IMR-90 (cell line): Measurements from ENCODE around the gene APP. TPM values are rescaled to one million over a fixed set of nuclear protein-coding genes. Genes with fewer than 3 reads are reported as not detected.

ENCODE experiments used
- ATAC-seq: fragments of 200-7000 bp; cut with Tn5 transposase; 2 replicates; pipeline ENCODE4 v1.9.1; 2020; ENCODE audit warnings: low read depth, mild to moderate bottlenecking, moderate library complexity
- BruUV-seq: library from RNA; stranded (reverse); fragments of 400-500 nt; replicated peaks from 2 replicates; lab custom pipeline; 2021; lab: Mats Ljungman, UMichigan
- CTCF ChIA-PET: fragments of 300-600 bp; formaldehyde crosslinking; extraction: SDS; loops from one replicate; lab custom pipeline; 2021; ENCODE audit warnings: antibody characterized with exemption; lab: Yijun Ruan, JAX
- POLR2A ChIA-PET: fragments of 300-600 bp; sonication (Branson Sonifier 250); formaldehyde crosslinking; loops from one replicate; lab custom pipeline; 2022; ENCODE audit warnings: antibody characterized with exemption; ENCODE audit not compliant: unreplicated experiment; lab: Charles Lee
- DNase-seq: peaks from one replicate; pipeline ENCODE4 v3.0.0; 2013
- H2AFZ ChIP-seq: replicated peaks from 2 replicates; pipeline ENCODE3; 2013; ENCODE audit warnings: low read length, mild to moderate bottlenecking; ENCODE audit not compliant: poor library complexity
- H2AK5ac ChIP-seq: 2 replicates; pipeline ENCODE4 v1.6.1; 2013; ENCODE audit warnings: low read depth, low read length, inconsistent platforms
- H2AK9ac ChIP-seq: replicated peaks from 2 replicates; pipeline ENCODE3; 2013; ENCODE audit warnings: mild to moderate bottlenecking, low read depth, low read length, moderate library complexity; ENCODE audit not compliant: poor library complexity
- H2BK120ac ChIP-seq: 2 replicates; pipeline ENCODE4 v1.6.1; 2013; ENCODE audit warnings: low read depth, low read length, inconsistent platforms
- H2BK15ac ChIP-seq: 3 replicates; pipeline ENCODE4 v1.6.1; 2013; ENCODE audit warnings: low read depth, low read length, inconsistent platforms
- H2BK20ac ChIP-seq: 2 replicates; pipeline ENCODE4 v1.6.1; 2013; ENCODE audit warnings: low read depth, mild to moderate bottlenecking, inconsistent platforms, low read length, moderate library complexity
- H2BK5ac ChIP-seq: 2 replicates; pipeline ENCODE4 v1.6.1; 2013; ENCODE audit warnings: mild to moderate bottlenecking, low read depth, low read length, inconsistent platforms; ENCODE audit not compliant: poor library complexity, severe bottlenecking
- H3K14ac ChIP-seq: replicated peaks from 2 replicates; pipeline ENCODE4 v1.6.1; 2013; ENCODE audit warnings: low read depth, low read length, inconsistent platforms
- H3K18ac ChIP-seq: 2 replicates; pipeline ENCODE4 v1.6.1; 2013; ENCODE audit warnings: low read depth, low read length, control low read depth
- H3K23ac ChIP-seq: 2 replicates; pipeline ENCODE4 v1.6.1; 2013; ENCODE audit warnings: low read depth, low read length, inconsistent platforms
- H3K27ac ChIP-seq: 2 replicates; pipeline ENCODE4 v1.5.1; 2013; ENCODE audit warnings: mild to moderate bottlenecking, control low read depth, low read length; ENCODE audit not compliant: insufficient read depth
- H3K27me3 ChIP-seq: 2 replicates; pipeline ENCODE4 v1.6.1; 2013; ENCODE audit warnings: low read length; ENCODE audit not compliant: control insufficient read depth, insufficient read depth
- H3K36me3 ChIP-seq: 2 replicates; pipeline ENCODE4 v1.6.1; 2013; ENCODE audit warnings: low read length, mixed read lengths; ENCODE audit not compliant: control insufficient read depth, insufficient read depth
- H3K4ac ChIP-seq: 2 replicates; pipeline ENCODE4 v1.6.1; 2013; ENCODE audit warnings: low read depth, low read length, inconsistent platforms
- H3K4me1 ChIP-seq: 2 replicates; pipeline ENCODE4 v1.6.1; 2013; ENCODE audit warnings: low read length, mixed read lengths; ENCODE audit not compliant: control insufficient read depth, insufficient read depth
- H3K4me2 ChIP-seq: 2 replicates; pipeline ENCODE4 v1.6.1; 2013; ENCODE audit warnings: low read depth, mild to moderate bottlenecking, control low read depth, low read length, moderate library complexity
- H3K4me3 ChIP-seq: 2 replicates; pipeline ENCODE4 v1.5.1; 2013; ENCODE audit warnings: low read depth, mild to moderate bottlenecking, control low read depth, low read length, moderate library complexity; ENCODE audit not compliant: insufficient read depth
- H3K56ac ChIP-seq: 2 replicates; pipeline ENCODE4 v1.6.1; 2013; ENCODE audit warnings: low read length, inconsistent platforms; ENCODE audit not compliant: insufficient read depth; ENCODE audit errors: extremely low read depth
- H3K79me1 ChIP-seq, 2 experiments: 2 replicates each; pipeline ENCODE4 v1.6.1; 2013; ENCODE audit warnings: low read length in 2 of 2, inconsistent platforms in 1 of 2, low read depth in 1 of 2
- H3K9ac ChIP-seq: 2 replicates; pipeline ENCODE4 v1.6.1; 2013; ENCODE audit warnings: low read depth, low read length, control low read depth
- H3K9me1 ChIP-seq: 2 replicates; pipeline ENCODE4 v1.6.1; 2013; ENCODE audit warnings: low read length, inconsistent platforms; ENCODE audit not compliant: insufficient read depth
- H3K9me3 ChIP-seq: 2 replicates; pipeline ENCODE4 v1.6.1; 2013; ENCODE audit warnings: low read length; ENCODE audit not compliant: control insufficient read depth, insufficient read depth
- H4K20me1 ChIP-seq: 2 replicates; pipeline ENCODE4 v1.6.1; 2013; ENCODE audit warnings: low read length, inconsistent platforms; ENCODE audit not compliant: insufficient read depth
- H4K5ac ChIP-seq: 2 replicates; pipeline ENCODE4 v1.6.1; 2013; ENCODE audit warnings: mild to moderate bottlenecking, low read depth, low read length, control low read depth
- H4K8ac ChIP-seq, 2 experiments: 2 replicates each; pipeline ENCODE4 v1.6.1; 2013; ENCODE audit warnings: low read depth in 2 of 2, low read length in 2 of 2, control low read depth in 1 of 2, inconsistent platforms in 1 of 2
- H4K91ac ChIP-seq: 2 replicates; pipeline ENCODE4 v1.6.1; 2013; ENCODE audit warnings: low read depth, low read length, inconsistent platforms; ENCODE audit not compliant: insufficient read depth
- CEBPB ChIP-seq: IDR thresholded peaks from 2 replicates; pipeline ENCODE4 v1.6.1; 2012; ENCODE audit warnings: low read depth, low read length, improper control_type of control experiment
- CHD1 ChIP-seq: IDR thresholded peaks from 2 replicates; pipeline ENCODE4 v1.6.1; 2012; ENCODE audit warnings: low read depth, low read length, improper control_type of control experiment
- CTCF ChIP-seq: conservative IDR thresholded peaks from 2 replicates; pipeline ENCODE4 v1.5.1; 2012; ENCODE audit warnings: mild to moderate bottlenecking, low read depth, low read length, improper control_type of control experiment
- ELK1 ChIP-seq: fragments of 150-350 bp; IDR thresholded peaks from 2 replicates; pipeline ENCODE4 v1.6.1; 2016; ENCODE audit warnings: low read depth, mild to moderate bottlenecking, low read length, moderate library complexity, borderline replicate concordance
- MAFK ChIP-seq: IDR thresholded peaks from 2 replicates; pipeline ENCODE4 v1.6.1; 2012; ENCODE audit warnings: low read depth, low read length, improper control_type of control experiment
- NFE2L2 ChIP-seq: fragments of 150-350 bp; IDR thresholded peaks from 2 replicates; pipeline ENCODE4 v1.6.1; 2016; ENCODE audit warnings: low read depth, mild to moderate bottlenecking, low read length
- POLR2A ChIP-seq: IDR thresholded peaks from 2 replicates; pipeline ENCODE4 v1.6.1; 2012; ENCODE audit warnings: mild to moderate bottlenecking, low read depth, low read length
- RAD21 ChIP-seq: IDR thresholded peaks from 2 replicates; pipeline ENCODE4 v1.6.1; 2012; ENCODE audit warnings: low read length, improper control_type of control experiment
- RCOR1 ChIP-seq: IDR thresholded peaks from 2 replicates; pipeline ENCODE4 v1.6.1; 2012; ENCODE audit warnings: mild to moderate bottlenecking, low read length, improper control_type of control experiment; ENCODE audit not compliant: insufficient replicate concordance
- WGBS, 2 experiments: methylation state at CpG; one replicate each; pipeline versions ENCODE4 v1.1.5 to v1.1.7; 2013; ENCODE audit warnings: missing lambda C conversion rate in 2 of 2; ENCODE audit not compliant: insufficient read length in 1 of 2; ENCODE audit errors: extremely low coverage in 2 of 2; 5-methylcytosine and 5-hydroxymethylcytosine counted together
- dilution Hi-C: fragments of 300-500 bp; cut with HindIII; formaldehyde crosslinking; loops from one replicate; pipeline ENCODE4 v1.14.3; 2018; ENCODE audit warnings: low sequenced_read_pairs; ENCODE audit not compliant: unreplicated experiment
- in situ Hi-C: fragments of 300-500 bp; cut with MboI; formaldehyde crosslinking; loops from 3 replicates; pipeline ENCODE4 v1.14.3; 2019; ENCODE audit warnings: low sequenced_read_pairs, inconsistent platforms, mixed read lengths
- intact Hi-C: fragments of 100-400 bp; cut with micrococcal nuclease; formaldehyde crosslinking; loops from 2 replicates; pipeline ENCODE4 v1.10.0; 2022
- polyA plus RNA-seq, 3 experiments: library from polyadenylated mRNA; depleted of rRNA; stranded (reverse); fragments of >200 nt; gene quantifications; 2 replicates each; pipeline ENCODE4 v1.2.3, GENCODE V29; 2012; ENCODE audit warnings: low replicate concordance in 1 of 3
- total RNA-seq: library from RNA; depleted of rRNA; stranded (reverse); fragments of >200 nt; gene quantifications from 2 replicates; pipeline ENCODE4 v1.2.3, GENCODE V29; 2012

The APP gene
- total and polyA plus RNA-seq, 2 of the 4 experiments (the other 2 are of a cell fraction), result 191 to 530 TPM

GRCh38 chr21:26105819-26106218 lies 64.8 kb downstream of the APP start:
- POLR2A ChIA-PET, result no interaction called here
- no peak overlapping the region for H2BK20ac ChIP-seq
- H3K36me3 ChIP-seq, result peaks cover 18% of the 10 kb centered on the region
- no peak overlapping the region for H2AK5ac ChIP-seq
- no peak overlapping the region for H3K23ac ChIP-seq
- BruUV-seq, result no TSS peak
- H2AK9ac ChIP-seq, result no peak overlapping the region
- no peak overlapping the region for H2AFZ ChIP-seq
- H4K8ac ChIP-seq, result no peak overlapping the region
- peaks cover 7% of the 10 kb centered on the region; the same call in 1 of the 2 replicates for H3K9me1 ChIP-seq
- no peak overlapping the region for H3K27ac ChIP-seq
- DNase-seq, result no peak
- CTCF ChIA-PET, result no interaction called here
- no peaks in the 10 kb centered on the region for H3K27me3 ChIP-seq
- intact Hi-C loops (no loop called here), in situ Hi-C loops (no loop called here), dilution Hi-C loops (no loop called here)
- H2BK5ac ChIP-seq, result no peak overlapping the region
- peaks cover 12% of the 10 kb centered on the region; the same call in 1 of the 2 replicates for H4K20me1 ChIP-seq
- no peak overlapping the region for H4K5ac ChIP-seq
- H3K18ac ChIP-seq, result no peak overlapping the region
- peaks cover 38 to 60% of the 10 kb centered on the region in 2 experiments for H3K79me1 ChIP-seq
- TF ChIP-seq ELK1 (no peak), POLR2A (no peak), NFE2L2 (no peak), CTCF (no peak), CEBPB (no peak), RCOR1 (no peak), RAD21 (no peak), CHD1 (no peak), MAFK (no peak)
- H2BK120ac ChIP-seq, result no peak overlapping the region
- no peak overlapping the region for H3K4me3 ChIP-seq
- H3K14ac ChIP-seq, result 0 out of 2 replicates have a peak overlapping the region, but pooled peaks have one; percentile 5
- no peak overlapping the region for H3K56ac ChIP-seq
- H2BK15ac ChIP-seq, result no peak overlapping the region
- no peak overlapping the region for H4K91ac ChIP-seq
- H3K9ac ChIP-seq, result no peak overlapping the region
- WGBS, 2 experiments, result 80% methylated on average over 1 of the region's 5 CpGs; no CpG with 5 or more reads in 1 of the 2 experiments
- no peak overlapping the region for H3K4me2 ChIP-seq
- no peak overlapping the region for H3K4ac ChIP-seq
- ATAC-seq, result no peak
- no peaks in the 10 kb centered on the region; the same call in 1 of the 2 replicates for H3K4me1 ChIP-seq
- H3K9me3 ChIP-seq, result no peaks in the 10 kb centered on the region
